SK-N-DZ (cell line): Measurements from ENCODE around the gene OR5H2. TPM values are rescaled to one million over a fixed set of nuclear protein-coding genes. Genes with fewer than 3 reads are reported as not detected.
"Not testable (repeated sequence)": the region's sequence is repeated elsewhere in the genome, so short reads cannot be mapped to it uniquely, and the experiment has no call there.

Source experiments
- DNase-seq: peaks from one replicate; pipeline ENCODE4 v3.0.0-alpha.2; 2015; ENCODE audit warnings: low spot score
- polyA plus RNA-seq, 2 experiments: library from polyadenylated mRNA; depleted of rRNA; stranded (reverse); fragments of >200 nt; gene quantifications; 2 replicates each; pipeline ENCODE4 v1.2.3, GENCODE V29; 2014

Gene OR5H2
- not detected in 2 replicates for polyA plus RNA-seq (2014; cell fraction: cytosol; rRNA removed)
- polyA plus RNA-seq (2014; cell fraction: nucleus; rRNA removed), result not detected in 2 replicates

DNA sequence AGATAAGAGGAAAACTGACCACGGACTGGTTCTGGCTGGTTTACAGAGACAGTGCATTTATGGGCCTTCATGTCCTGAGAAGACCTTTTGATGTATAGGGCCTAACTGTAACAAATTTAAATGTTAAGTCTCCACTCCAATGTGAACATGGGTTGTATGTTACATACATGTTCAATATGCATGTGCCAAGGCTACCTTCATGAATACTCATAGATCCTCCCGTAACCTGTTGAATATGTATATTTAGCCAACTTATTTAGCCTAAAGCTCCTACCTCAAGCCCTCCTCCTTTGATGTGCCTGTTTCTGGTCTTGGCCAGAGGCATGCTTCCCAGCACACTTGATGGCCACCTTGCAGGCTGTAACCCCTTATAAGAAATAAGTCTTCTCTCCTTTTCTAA, at the start of gene OR5H2:
TSS of gene OR5H2 (plus strand) at position 301 of the 400 bp plus-strand sequence. CDS start 398 bp downstream, outside the sequence.
- DNase-seq, result no peak

DNA sequence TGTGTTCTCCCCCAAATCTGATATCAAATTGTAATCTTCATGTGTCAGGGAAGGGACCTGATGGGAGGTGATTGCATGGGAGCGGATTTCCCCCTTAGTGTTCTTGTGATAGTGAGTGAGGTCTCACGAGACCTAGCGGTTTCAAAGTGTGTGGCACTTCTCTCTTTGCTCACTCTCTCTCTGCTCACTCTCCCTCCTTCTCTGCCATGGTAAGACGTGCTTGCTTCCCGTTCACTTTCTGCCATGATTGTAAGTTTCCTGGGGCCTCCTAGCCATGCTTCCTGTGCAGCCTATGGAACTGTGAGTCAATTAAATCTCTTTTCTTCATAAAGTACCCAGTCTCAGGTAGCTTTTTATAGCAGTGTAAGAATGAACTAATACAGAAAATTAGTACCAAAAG, 48.8 kb upstream of the OR5H2 start:
- DNase-seq, result no peak

DNA sequence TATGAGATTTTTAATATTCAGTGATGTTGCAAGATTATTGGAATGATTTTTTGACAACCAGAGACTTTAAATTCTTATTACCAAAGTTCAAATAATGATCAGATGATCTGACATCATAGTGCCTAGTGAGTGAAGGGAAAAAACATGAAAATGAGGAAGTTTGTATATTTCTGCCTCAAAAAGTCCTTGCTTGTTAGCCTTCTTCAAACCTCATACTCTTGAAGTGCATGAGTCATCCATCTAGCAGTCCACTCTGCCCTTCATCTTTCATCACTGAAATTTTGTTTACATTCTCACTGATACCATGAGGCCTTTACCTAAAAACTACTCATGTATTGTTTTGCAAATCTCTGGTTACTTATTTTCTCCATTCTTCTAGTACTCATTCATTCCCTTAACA, 42.2 kb upstream of the OR5H2 start:
- no peak for DNase-seq

DNA sequence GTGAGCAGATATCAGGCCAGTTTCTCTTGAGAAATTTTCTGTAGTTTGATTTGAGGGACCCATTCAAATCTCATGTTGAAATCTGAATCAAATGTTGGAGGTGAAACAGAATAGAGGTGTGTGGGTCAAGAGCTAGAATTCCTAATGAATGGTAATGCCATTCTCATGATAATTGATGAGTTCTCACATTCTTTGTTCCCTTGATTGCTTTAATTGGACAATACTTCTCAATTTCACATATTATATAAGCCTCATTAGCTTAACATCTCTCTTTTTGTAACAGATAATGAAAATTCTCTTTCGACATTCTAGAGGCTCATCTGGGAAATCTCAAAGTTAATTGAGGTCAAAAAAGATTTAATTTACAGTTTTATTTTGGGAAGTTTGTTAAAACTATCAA, 40.1 kb upstream of the OR5H2 start:
- DNase-seq, result no peak

DNA sequence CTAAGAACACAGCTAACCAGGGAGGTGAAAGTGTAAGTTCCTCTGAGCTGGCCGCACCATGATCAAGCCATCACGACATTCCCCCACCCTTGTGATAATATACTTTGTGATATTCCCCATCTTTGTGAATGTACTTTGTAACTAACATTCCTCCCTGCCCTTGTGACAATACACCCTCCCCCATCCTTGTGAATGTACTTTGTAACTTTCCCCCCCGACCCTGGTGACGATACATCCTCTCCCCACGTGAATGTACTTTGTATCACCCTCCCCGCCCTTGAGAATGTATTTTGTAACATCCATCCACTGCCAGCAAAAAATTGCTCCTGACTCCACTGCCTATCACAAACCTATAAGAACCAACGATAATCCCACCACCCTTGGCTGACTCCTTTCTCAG, 38.5 kb upstream of the OR5H2 start:
- no peak for DNase-seq

DNA sequence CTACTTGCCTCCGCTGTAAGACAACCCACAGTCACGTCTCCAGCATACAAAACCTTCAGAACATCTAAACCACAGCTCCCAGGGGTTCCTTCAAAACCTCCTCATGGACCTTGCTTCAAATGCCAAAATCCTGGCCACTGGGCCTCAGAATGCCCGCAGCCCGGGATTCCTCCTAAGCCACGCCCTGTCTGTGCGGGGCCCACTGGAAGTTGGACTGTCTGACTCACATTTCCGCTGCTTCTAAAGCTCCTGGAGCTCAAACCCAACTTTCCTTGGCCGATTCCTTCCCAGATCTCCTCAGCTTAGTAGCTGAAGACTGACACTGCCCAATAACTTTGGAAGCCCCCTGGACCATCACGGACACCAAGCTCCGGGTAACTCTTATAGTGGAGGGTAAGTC, 36.2 kb upstream of the OR5H2 start:
- no peak for DNase-seq

DNA sequence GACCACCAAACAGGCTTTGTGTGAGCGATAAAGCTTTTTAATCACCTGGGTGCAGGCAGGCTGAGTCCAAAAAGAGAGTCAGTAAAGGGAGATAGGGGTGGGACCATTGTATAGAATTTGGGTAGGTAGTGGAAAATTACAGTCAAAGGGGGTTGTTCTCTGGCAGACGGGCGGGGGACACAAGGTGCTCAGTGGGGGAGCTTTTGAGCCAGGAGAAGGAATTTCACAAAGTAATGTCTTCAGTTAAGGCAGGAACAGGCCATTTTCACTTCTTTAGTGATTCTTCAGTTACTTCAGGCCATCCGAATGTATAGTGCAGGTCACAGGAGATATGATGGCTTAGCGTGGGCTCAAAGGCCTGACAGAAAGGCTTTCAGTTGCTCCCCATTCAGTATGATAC, 26.3 kb upstream of the OR5H2 start:
- not testable (repeated sequence) for DNase-seq

DNA sequence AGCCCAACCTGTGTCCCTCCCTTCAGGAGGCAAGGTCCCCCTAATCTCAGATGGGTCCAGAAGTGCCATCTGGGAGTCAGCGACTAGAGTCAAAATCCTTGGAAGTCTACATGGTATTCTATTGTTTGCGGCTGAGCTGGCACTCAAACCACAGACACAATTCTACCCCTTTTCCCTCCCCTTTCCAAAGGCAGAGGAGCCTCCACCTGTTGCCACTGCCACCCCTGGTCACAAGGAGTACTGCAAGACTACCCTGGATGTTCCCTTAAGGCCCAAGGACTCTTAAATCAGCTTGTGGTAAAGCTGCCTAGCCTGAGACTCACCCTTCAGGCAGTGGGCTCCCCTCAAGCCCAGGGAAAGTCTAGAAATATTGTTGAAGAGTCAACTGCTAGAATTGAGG, 22.6 kb upstream of the OR5H2 start:
- DNase-seq, result peak; percentile 4

DNA sequence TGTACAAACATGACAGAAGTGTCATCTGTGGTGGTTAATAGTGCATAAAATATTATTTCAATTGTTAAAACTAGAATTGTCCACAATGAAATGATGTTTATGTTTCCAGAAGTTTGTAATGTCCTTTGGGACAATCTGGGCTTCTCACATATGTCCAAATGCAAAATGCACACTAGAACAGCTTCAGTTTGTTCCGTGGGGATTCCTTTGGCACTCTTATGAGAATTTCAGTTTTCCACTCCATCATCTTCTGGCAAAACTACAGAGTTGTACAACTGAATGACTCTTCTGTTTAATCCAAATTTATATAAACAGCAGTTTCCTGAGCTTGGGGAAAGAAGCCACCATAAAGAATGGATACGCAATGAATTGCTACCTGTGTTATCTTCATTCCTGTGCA, 20.3 kb upstream of the OR5H2 start:
- no peak for DNase-seq

DNA sequence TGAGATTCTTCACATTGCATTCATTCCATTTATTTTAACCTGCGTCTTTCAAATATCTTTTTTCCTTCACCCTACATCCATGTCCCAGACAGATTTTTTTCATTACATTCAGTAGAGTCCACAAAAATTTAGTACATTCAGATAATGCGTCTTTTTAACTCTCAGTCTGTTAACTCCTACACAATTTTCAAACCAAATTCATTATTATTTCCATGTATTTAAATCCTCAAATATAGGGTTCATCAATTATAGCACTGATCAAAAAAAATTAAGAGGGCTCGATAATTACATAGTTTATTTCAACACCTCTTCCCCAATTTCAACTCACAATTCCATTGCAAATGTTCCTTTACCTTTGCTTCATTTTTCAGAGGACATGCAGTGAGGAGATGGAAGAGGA, 18.4 kb upstream of the OR5H2 start, which contains the start of gene OR5H6:
TSS of gene OR5H6 (plus strand) at position 301 of the 400 bp plus-strand sequence. CDS start at position 390, 89 bp downstream.
- no peak for DNase-seq

DNA sequence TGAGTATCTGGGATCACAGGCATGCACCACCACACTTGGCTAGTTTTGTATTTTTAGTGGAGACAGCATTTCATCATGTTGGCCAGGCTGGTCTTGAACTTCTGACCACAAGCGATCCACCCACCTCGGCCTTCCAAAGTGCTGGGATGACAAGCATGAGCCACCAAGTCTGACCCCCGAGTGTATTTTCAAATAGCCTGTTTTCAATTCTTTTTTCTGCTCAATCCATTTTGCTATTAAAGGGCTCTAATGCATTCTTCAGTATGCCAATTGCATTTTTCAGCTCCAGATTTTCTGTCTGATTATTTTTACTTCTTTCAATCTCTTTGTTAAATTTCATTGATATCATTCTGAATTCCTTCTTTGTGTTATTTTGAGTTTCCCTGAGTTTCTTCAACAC, 12.5 kb upstream of the OR5H2 start:
- DNase-seq, result no peak

DNA sequence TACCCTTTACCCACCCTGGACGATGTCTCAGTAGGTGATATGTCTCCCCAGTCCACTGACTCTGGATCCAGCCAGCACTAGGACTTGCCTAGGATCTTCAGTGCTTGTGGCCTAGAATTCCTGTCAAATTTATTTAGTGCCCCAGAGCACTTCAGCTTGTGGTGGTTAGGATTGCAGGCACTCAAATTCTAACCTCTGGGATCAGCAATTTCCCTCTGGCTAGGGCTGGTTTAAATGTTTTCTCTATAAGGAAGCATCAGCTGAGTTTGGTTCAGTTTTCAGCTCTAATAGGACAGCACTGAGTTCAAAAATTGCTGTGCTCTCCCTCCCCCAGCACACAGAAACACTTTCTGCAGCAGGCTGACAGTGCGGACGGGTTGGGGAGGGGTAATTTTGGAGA, 10.2 kb upstream of the OR5H2 start:
- no peak for DNase-seq

DNA sequence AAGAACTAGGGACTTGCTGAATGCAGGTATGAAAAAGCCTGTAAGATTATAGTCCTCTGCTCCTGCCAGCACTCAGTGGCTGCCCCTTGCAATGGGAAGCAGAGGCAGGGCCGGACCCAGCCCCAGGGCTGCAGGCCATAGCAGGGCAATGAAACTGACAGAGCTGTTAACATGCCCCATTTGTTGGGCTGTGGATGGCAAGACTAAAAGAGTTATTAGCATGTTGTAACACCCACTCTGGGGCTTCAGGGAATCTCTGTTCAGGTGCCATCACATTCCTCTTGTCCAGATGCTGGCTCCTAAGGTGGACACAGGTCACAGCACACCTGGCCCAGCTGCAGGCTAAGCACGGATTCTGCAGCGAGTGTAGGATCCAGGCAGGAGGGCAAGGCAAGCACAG, 7.4 kb upstream of the OR5H2 start:
- DNase-seq, result no peak

DNA sequence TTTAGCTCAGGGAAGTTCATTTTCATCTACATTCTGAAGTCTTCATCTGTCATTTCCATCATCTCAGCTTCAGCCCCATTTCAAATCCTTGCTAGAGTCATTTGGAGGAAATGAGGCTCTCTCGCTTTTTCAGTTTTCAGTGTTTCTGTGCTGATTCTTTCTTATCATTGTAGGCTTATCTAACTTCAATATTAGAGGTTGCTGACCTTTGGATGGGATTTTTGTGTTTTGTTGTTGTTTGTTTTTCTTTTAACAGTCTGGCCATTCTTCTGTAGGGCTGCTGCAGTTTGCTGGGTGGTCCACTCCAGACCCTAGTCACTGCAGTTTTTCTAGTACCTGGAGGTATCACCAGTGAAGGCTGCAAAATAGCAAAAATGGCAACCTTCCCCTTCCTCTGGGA, 8.6 kb downstream of the OR5H2 start:
- no peak for DNase-seq

DNA sequence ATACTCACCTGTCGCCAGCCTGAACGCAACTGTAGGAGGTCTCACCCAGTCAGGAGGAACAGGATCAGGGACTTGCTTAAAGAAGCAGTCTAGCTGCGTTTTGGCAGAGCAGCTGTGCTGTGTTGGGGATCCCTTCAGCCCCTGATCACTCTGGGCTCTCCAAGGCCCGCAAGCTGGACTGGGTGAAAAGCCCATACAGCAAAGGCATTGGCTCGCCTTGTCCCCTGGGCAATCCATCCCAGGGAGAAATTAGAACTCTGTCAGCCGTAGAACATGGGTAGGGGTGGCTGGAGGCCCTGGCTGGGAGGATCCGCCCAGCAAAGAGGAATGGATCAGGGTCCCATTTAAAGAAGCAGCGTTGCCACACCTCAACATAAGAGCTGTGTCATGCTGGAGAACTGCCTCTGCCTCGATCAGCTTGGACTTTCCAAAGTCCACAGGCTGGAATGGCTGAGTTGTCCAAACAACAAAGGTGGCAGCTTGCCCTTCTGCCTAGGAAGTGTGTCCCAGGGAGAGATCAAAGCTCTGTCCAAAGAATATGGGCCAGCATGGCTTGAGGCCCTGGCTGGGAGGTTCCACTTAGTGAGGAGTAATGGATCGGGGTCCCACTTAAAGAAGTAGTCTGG, 9.1 kb downstream of the OR5H2 start:
- no peak for DNase-seq

DNA sequence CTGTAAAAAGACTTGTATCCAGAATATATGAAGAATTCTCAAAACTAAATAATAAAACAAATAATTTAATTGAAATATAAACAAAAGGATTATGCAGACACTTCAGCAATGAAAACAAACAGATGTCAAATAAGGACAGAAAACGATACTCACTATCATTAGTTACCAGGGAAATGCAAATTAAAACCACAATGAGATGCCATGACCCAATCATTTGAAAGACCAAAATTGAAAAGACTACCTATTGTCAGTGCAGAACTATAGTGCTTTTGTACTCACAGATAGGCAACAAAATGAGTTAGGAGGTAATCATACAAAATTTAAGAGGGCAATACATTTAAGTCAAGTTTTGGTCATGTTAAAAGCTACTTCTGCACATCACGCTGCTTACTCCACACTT, 39.8 kb downstream of the OR5H2 start:
- DNase-seq, result no peak

DNA sequence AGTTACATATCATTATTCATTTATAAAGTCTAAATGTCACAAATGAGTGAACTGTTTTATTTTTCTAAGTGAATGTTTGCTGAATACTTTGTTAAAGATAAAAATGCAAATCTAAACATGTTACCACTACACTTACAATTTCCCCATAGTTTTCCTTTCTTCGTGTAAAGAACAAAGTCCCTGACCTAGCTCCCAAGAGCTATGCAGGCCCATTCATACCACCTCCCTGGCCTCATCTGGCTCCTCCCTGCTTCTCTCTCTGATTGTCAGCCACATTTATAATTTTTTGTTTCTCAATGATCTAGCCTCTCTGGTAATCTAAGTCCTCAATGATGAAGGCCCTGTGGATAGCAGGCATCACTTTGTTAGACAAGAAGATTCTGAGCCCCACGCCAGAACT, 40.4 kb downstream of the OR5H2 start:
- DNase-seq, result no peak

DNA sequence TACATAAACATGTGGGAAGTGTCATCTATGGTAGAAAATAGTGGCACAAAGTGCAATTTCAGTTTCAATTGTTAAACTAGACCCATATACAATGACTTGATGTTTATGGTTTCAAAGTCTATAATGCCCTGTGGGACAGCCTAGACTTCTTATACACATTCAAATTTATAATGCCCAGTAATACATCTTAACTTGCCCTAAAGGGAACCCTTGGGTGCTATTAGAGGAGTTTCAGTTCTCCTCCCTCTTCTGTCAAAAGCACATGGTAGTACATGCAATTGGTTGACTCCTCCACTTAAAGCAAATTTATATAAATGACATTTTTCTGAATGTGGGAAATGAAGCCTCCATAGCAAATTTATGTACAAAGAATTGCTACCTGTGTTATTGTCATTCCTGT, 41.1 kb downstream of the OR5H2 start:
- DNase-seq, result no peak

DNA sequence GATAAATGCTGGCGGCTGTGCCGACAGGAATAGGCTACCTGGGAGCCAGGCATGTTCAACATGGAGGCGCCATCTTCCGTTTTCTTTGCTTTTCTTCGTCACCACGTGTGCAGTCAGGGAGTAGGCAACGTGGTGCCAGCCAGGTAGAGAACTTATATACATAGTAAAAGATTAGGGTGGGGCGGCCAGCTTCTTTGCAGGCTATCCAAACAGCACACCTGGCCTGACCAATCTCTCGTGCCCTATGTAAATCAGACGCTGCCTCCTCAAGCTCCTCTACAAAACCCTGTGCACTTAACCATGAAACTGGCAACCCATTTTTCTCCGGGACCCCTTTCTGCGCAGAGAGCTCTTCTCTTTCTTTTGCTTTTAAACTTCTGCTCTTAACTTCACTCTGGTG, 42.8 kb downstream of the OR5H2 start:
- no peak for DNase-seq

DNA sequence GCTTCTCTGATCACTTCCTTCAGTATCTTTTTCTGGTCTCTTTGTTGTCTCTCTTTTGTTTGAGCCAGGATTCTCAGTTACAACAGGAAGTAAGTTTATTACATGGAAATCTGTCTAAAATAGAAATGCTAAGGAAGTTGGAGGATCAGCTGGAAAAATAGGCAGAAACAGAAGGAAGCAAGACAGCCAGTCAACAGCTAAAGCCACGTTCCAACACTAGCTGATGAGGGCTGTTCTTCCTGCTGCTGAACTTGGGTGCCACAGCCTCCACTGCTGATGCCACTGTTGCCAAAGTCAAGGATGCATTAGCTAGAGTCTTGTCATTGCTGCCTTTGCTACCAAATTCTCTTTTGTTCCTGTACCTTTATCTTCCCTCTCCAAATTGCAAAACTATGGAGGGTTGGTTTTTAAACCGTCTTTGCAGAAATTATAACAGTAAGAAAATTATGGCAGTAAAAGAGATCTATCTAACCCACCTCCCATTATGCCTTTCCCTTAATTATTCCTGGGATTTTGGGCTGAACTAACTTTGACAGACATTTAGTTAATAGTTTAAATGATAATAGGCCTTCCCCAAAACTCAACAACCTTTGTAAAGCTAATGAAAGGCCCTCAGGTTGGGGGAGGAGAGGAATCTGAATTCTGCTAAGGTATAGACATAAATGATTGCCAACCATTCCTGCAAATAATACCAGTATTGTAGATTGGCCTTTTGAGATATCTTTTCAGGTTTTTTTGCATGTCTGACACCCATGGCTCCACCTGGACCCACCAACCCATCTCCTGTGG, 44.0 kb downstream of the OR5H2 start:
- DNase-seq, result no peak

DNA sequence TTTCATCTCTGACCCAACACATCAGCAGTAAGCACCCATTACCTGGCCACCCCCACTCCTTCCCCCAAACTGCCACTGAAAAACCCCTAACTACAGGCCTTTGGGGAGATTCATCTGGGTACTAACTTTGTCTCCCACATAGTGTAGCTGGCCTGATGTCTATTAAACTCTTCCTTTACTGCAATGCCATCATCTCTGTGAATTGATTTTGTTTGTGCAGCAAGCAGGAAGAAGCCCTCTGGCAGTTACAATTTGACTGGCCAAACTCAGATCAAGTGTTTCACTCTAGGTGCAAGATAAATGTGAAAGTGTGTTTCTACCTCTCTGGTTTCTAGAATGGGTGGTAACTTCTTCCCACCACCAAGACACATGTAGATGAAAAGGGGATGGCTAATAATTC, 44.6 kb downstream of the OR5H2 start:
- DNase-seq, result no peak

DNA sequence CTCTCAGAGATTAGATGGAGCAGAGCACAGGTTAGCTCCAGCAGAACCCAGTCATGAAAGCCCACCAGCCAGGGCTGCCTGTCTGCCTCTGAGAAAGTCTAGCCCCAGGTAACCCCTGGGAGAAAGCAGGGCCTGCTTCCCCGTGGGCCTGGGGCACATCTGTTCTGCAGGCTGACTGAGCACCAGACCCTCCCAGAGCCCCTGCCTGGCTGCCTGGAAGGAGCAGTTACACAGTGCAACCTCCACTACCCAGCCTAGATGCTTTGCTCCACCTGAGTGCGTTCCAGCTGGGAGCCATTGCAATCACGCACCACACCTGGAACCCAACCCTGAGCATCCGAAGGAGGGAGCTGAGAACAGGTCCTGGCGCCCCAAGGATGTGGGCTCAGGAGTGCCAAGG, 46.6 kb downstream of the OR5H2 start:
- peak; percentile 6 for DNase-seq
